HG02678 (cell line): ENCODE data around the gene SNX22.

Experiments
- ATAC-seq: cut with Tn5 transposase; IDR thresholded peaks from one replicate; pipeline ENCODE4 v1.9.1; 2021; ENCODE audit warnings: mild to moderate bottlenecking, moderate library complexity; ENCODE audit not compliant: unreplicated experiment

SNX22 gene

DNA sequence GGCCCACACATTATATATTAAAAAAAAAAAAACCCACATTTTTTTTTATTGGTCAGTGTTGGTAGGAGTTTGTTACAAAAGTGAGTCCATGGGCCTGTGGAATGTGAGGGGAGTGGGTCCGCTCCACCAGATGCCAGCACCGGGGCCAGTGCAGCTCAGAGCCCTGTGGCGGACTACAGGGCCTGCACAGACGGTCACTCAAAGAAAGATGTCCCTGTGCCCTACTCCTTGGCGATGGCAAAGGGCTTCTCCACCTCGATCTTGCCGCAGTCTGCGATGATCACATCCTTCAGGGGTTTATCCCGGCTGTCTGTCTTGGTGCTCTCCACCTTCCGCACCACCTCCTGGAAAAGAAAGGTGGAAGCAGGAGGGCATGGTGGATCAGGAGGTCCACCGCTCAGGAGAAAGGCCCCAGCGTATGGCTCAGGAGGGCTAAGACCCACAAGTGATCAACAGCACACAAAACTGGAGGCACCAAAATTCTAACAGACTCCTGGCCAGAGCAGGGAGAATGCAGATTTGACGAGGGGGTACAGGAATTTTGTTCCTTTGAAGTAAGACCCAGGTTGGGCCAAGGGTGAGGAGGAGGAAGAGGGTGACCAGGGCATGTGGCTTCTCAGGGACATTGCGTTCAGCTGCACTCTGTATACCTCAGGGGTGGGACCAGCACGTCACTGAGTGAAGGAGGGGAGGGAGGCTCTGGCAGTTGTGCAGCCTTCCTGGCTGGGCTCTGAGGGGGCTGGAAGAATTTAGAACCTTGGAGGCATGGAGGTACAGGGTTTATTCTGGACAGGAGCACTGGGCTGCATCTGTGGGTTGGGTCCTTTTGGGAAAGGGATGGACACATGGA is 4.5 kb downstream of the SNX22 start:
- ATAC-seq = no peak

DNA sequence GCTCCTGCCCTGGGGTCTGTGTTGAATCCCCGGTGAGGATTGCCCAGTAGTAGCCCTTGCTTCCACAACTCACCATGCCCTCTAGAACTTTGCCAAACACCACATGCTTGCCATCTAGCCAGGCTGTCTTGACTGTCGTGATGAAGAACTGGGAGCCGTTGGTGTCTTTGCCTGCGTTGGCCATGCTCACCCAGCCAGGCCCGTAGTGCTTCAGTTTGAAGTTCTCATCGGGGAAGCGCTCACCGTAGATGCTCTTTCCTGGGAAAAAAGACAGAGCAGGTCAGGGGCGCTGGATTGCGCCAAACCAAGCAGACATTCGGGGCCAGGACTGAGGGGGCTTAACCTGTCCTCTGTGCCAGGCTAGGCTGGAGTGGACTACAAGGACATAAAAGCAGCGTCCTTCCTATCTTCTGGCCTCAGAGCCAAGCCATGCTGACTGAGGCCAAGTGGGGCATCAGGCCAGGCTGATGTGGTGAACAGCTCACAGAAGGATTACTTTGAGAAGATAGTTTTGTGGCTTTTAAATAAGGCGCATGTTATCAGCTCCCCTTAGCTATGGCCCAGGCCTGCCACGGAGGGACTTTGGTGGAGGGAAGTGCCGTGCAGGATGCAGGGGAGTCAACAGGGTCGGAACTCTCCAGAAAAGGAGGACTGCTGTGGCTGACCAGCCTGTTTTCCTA is 5.3 kb downstream of the SNX22 start:
- ATAC-seq = no peak

DNA sequence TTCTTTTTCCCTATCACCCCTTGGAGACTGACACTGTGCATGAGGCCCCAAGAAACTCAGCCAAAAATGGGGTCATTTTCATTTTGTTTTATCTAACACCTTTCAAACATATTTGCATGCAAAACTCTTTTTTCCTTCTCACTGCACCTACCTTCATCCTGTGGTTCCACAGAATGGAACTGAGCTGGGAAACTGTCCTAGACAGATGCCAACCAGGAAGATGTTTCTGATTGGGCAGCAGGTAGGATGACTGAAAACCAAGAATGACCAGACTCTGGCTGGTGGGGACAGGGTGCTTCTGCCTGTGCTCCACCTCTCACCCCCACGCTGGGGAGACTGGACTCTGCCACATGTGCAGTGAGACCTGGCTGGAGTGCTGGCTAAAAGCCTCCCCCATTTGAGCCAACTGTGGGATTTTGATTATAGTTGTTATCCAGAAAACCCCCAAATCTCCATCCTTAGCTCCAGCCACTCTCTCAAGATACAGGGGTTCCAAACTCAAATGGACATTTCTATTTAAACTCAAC is 6.1 kb downstream of the SNX22 start:
- no peak for ATAC-seq

DNA sequence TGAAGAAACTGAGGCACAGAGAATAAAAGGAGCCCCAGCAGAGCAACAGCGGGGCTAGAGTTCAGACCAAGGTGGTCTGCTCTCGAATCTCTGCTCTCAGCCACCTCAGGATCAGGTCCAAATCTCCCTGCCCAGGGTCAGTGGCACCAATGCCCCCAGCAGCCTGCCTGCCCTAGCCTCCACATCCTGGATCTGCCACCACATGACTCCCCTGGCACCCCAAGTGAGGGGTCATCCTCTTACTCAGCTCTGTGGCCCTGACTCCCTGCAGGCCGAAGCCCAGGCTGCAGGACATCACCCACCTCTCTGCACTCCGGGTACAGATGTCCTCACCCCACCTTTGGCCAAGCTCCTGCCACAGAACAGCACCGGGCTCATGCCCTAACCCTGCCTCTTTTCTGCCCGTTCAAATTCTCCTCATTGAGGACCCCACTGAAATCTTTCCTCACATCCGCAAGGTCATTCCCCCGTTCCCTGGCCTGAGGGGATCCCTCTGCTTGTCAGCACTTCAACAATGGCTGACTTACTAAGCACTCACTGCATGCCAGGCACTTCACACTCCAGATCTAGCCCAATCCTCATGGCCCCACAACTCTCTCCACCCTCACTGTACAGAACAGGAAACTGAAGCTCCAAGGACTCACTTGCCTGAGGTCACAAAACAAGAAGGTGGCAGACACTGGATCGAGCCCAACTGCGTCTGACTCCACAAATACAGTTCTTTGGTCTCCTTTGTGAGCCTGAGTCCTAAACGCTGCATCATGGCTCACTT is 7.0 kb downstream of the SNX22 start:
- no peak for ATAC-seq

DNA sequence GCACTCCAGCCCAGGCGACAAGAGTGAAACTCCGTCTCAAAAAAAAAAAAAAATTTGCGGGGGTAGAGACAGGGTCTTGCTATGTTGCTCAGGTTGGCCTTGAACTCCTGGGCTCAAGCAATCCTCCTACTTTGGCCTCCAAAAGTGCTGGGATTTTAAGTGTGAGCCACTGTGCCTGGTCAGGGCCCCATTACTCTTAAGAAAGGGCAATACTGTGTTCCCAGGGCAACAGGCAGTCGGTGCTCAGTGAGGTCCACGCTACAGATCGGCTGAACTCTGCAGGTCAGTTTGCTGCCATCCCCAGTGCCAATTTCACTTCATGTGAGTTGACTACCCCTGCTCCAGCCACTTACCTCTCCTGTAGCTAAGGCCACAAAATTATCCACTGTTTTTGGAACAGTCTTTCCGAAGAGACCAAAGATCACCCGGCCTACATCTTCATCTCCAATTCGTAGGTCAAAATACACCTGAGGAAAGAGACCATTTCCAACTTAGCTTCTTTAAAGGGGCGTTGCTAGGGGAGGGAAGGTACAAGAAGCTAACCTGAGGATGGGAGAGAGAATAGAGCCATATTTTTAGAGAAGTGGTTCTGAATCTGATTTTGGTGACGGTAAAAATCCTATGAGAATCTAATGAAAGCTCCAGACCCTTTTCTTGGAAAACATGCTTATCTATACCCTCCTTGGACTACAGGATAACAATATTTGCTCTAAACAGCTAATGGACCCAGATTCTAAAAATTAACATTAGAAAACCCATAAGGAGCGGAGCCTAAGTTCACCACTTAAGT is 10.4 kb downstream of the SNX22 start:
- ATAC-seq = no peak

DNA sequence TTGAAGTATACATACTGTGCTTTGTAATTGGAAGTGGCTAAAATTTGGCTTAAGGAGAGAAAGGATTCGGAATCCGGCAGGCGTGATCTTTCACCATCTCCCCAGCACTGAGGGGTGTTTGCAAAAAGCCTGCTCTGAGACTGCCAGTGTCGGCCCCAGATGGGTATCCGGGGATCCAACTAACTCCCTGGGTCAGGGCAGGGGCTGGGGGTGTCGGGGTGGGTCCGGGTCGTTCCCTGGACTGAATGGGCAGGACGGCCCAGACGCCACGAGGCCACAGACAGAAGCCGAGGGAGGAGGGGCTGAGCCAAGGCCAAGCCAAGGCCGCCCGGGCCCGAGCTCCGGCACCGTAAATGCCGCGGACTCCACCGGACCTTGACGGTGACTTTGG is 10.9 kb downstream of the SNX22 start:
- no peak for ATAC-seq

DNA sequence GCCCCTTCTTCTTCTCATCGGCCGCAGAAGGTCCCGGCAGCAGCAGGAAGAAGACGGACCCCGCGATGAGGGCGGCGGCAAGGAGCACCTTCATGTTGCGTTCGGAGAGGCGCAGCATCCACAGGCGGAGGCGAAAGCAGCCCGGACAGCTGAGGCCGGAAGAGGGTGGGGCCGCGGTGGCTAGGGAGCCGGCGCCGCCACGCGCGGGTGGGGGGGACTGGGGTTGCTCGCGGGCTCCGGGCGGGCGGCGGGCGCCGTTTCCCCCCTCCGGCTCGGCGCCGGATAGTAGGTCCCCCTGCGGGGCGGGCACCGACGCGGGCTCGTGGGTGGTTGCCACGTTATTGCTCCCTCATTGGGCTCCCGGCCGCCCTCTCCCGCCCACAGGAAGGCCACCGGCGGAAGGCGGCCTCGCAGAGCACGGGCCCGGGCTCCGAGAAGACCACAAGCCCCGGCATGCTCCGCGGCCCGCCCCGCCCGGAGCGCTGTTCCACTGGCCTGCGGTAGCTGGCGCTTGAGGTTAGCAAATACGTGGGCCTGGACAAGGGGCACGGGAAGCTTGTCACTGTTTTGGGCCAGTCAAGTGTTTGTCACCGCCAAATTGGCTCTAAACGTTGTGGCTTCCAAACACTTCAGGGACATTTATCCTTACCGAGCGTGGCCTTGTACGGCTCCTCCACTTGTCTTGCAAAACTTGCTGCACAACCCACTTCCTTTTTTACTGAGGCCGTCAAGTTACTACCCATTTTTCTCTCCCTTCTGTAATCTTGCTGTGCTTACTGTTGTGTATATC is 11.5 kb downstream of the SNX22 start, which contains the start of gene PPIB:
TSS of gene PPIB (minus strand) at position 154 of the 790 bp plus-strand sequence. CDS start at position 118, 36 bp downstream.
- ATAC-seq = peak; percentile 90

DNA sequence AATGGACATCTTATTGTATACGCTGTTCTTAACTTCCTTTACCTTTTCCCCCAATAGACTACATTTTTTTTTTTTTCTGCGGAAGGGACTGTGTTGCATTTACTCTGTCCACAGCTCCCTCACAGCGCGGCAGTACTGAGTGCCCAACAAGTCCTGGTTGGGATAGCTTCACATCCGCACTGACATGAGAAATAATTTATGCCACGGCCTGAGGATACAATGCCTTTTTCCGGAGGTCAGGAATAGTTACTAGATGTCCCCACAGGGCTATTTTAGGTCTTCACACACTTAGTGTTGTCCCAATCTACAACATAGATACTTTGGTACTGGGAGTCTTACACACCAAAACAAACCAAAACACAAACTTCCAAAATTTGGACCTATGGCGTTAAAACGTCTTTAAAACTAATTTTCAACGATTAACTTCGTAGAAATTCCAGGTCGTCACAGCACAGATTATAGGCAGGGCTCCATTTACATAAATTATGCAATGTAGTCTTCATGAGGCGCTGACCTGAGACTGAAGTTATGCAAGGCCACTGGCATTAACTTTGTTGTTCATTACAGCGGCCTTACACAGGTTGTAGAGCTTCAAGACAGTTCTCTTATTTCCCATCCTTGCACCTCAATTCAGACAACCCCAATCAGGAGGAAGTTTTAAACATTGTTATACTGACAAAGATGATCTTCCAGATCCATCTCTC is 12.3 kb downstream of the SNX22 start:
- peak; percentile 1 for ATAC-seq

DNA sequence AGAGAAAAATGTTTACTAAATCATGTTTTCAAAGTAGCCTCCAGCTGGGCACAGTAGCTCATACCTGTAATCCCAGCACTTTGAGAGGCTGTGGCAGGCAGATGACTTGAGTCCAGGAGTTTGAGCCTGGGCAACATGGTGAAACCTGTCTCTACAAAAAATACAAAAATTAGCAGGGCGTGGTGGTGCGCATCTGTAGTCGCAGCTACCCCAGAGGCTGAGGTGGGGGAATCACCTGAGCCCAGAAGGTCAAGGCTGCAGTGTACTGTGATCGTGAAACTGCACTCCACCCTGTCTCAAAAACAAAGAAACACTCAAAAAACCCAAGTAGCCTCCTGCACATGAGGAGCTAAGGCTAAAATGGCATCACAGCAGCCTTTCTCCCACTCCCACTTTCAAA is 12.9 kb downstream of the SNX22 start:
- no peak for ATAC-seq

DNA sequence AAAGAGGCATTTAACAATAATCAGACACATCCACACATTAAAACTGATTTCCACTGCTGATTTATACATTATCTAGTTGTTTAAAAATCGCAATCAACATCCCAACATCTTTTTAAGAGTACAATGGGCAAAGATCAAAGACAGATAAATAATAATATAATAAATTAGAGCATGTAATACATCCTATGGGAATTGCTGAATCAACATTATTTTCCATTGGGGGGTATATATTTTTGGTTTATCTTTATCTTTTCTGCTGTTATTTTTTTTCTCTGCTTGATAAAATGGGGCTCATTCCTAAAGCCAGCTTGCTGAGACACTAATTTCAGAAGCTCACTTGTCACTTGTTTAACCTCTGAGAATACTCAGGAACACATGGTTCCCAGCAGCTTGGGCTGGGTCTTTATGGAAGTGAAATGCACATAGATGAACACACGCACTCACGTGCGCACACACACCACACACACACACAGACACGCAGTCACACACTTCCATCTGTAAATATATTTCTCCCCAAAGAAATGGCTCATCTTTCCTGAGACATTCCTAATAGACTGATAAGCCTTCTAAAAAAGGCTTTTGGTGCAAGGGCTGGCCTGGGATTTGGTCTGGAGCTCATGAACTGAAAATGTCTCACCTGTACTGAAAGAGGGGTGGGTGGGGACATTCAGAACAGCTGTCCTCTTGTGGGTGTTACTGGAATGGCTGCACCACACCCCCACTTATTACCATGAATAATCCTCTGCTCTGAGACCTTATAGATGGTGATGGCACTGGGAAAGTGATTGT is 14.8 kb downstream of the SNX22 start:
- no peak for ATAC-seq

DNA sequence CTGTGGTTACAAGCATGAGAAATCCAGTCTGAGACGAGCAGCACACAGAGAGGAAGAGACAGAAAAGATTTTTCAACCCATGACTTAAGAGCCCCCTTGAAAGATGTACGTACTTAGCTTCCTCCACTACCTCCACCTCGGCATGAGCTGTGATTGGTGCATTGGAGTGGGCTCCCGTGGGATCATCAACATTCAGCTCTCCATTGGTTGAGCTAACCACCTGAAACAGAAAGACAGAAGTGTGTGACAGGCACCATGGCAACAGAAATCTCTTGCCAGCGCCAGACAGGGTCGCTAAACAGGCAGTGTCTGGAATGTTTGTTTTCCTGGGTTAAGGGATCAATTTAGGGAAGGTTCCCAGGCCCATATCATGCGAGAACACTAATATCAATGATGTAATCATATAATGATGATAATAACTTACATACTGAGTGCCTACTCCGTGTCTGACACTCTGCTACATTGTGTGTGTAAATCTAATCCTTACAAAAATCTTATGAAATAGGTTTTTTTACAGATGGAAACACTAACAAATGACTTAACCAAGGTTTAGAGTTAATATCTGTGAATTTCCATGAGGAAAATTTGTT is 28.8 kb downstream of the SNX22 start:
- peak; percentile 63 for ATAC-seq

DNA sequence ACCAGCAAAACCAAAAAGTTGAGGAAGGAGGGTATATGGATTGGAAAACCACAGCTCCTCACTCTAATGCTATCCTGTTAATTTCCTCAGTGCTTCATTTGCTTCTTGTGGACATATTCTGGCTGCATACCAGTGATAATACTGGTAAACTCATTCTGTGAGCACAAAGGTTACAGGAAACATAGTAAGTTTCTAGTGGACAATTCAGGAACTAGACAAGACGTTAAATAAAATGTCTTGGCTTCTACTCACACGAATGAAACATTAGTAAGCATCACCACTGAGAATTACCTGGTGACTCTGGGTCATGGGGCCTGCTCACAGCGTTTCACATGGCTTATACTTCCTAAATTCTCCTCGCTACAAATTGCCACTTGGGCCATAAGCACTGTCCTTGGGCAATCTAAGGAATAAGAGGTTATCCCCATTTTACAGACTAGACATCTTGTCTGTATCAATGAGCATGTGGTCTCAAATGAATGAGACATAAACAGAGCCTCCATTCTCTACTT is 31.4 kb downstream of the SNX22 start:
- ATAC-seq = no peak

DNA sequence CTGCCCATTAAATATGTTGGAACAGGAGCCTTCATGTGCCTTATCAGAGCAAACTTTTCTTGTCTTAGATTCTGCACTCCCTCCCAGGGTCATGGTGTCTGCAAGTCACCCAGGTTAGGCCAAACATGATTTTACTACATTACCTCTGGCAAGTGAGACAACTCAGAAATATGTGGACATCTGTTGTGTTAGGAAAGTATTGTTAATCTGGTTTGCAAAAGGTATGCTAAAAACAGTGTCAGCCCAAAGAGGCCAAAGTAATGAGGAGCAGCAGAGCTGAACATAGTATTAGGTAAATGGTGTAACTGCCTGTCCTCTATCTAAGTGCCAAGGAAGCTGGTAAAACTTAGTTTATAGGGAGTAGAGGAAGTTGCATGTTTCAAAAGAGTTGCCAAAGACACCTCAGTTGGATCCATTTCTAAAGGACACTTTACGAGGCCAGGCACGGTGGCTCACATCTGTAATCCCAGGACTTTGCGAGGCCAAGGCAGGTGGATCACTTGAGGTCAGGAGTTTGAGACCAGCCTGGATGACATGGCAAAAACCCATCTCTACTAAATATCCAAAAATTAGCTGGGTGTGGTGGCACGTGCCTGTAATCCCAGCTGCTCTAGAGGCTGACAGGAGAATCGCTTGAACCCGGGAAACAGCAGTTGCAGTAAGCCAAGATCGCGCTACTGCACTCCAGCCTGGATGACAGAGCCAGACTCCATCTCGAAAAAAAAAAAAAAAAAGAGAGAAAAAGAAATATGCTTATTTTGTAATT is 33.8 kb downstream of the SNX22 start:
- ATAC-seq = no peak

DNA sequence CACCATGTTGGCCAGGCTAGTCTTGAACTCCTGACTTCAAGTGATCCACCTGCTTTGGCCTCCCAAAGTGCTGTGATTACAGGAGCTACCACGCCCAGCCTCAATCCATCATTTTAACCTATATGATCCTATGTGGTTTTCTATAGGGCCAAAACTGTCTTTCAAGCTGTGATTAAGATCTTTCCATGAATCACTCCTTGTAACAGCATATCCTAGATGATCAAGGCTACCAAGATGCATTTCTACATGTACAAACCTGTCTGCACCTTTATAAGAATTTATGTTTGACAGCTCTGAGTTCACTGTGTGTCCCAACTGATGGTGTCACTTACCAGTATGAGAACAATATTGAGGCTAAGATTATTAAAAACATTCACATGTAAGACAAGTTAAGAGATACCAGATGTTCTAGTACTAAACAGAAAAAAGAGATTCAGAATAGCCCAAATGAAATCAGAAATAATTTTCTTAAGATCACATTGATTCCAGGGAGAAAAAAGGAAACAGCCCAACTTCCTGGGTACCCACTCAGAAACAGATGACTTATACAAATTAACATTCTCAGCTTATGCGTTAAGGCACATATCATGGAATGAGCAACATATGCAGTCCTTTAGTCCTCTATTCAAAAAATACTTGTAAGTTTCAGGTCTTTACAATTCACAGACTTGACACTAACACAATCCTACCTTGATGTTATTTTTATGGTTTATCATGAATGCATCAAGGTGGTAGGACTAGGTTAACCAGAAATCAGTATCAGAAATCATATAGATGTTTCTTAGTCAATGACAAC is 36.1 kb downstream of the SNX22 start:
- no peak for ATAC-seq

DNA sequence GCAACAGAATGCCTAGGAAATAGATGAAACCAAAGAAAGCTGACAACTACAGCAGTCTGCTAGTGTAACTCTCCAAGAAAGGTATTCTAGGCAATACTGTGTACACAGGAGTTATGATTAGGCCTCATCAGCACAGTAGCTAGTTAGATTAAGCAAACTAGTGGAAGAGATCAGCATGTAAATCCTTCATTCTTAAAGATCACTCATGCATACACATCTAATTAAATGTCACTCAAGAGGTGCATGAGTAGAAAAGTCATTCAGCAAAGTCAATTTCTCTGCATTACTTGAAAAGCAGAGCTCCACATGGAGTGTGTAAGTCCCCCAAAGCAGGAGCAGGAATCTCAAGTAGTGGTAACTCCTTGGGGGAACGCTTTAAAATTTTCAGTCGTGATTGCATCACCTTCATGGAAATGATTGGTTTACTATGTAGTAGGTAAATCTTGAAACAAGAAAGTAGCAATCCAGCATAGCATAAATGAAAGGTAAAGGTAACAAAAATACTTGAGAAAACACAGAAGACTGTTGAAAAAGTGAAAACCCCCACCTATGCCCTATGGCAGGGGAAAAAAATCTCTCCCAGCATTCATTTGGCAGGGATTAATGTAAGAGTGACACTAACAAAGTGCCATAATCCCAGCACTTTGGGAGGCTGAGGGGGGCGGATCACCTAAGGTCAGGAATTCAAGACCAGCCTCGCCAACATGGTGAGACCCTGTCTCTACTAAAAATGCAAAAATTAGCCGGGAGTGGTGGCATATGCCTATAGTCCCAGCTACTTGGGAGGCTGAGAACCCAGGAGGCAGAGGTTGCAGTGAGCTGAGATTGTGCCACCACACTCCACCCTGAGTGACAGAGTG is 40.7 kb downstream of the SNX22 start:
- ATAC-seq = no peak
